ENCODE measurements around the gene CTSL. TPM values are rescaled to one million over a fixed set of nuclear protein-coding genes. Genes with fewer than 3 reads are reported as not detected.

CTSL gene
- total RNA-seq, 1 donor from 2014 or later = 362 TPM

- no peak for DNase-seq (ENCODE audit: low read depth in 2 of 2)
These were observed 26.1 kb upstream of the CTSL start for GRCh38 chr9:87699835-87700234.

DNA sequence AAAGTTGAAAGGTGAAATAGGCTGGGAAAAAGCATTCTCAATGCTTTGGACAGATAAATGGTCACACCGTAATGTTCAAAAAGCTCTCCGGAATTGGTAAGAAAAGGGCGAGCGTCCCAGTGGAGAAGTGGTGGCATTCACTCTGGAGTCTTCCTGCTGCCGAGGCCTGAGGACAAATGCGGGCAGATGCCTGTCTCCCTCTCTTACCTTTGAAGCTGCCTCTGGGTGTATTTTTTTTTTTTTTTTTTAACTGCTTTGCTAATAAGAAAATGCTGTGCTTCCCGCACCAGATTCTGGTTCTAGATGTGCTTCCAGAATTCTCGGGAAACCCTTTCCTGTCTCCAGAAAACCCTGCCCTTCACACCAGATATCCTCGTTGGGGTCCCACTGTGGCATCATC lies 24.4 kb upstream of the CTSL start:
- DNase-seq (ENCODE audit: low read depth in 2 of 2) = no peak

DNA sequence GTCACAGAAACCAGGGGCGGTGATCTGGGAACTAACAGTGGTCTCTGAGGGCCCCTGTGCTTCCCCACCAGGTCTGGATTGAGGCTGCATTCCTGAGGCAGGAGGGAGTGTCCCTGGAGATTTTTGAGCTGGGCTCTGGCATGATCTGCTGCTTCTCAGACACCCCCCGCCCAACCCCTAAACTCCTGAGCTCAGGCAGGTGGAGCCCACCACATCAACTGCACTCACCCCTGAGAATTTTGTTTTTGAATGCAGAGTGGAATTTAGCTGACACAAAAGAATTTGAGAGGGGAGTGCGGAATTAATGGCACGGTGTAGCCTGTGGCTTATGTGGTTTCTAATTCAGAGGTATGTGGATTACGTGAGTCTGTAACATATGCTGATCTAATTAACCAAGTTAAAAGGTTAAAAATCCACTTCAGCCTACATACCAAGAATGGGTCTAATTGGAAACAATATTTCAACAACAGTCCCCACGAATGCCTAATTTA lies 23.9 kb upstream of the CTSL start:
- DNase-seq (ENCODE audit: low read depth in 2 of 2) = no peak

DNA sequence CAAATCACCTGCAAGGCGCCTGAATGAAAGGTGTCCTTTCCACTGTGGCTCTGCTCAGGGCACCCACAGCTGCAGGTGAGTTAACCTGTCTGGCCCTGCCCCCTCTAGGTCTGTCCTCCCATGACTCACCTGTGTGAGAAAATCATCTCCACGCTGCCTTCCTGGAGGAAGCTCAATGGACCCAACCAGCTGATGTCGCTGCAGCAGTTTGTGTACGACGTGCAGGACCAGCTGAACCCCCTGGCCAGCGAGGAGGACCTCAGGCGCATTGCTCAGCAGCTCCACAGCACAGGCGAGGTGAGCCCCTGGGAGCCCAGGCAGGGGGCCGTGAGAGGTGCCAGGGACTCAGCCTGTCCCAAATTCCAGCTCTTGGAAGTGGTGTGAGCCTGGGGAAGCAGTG lies 23.0 kb upstream of the CTSL start:
- no peak for DNase-seq (ENCODE audit: low read depth in 2 of 2)

GRCh38 chr9:87703636-87704276 lies 22.2 kb upstream of the CTSL start:
- no peak for DNase-seq (ENCODE audit: low read depth in 2 of 2)

- DNase-seq (ENCODE audit: low read depth in 2 of 2) = no peak
These were observed 21.6 kb upstream of the CTSL start for GRCh38 chr9:87704342-87704741.

- DNase-seq (ENCODE audit: low read depth in 2 of 2) = no peak
These were observed 19.7 kb upstream of the CTSL start for GRCh38 chr9:87706066-87706739.

GRCh38 chr9:87707805-87708506 lies 18.0 kb upstream of the CTSL start:
- peak in 1 of 2 donors; percentile 81 for DNase-seq (ENCODE audit: low read depth in 2 of 2)

GRCh38 chr9:87708546-87708945 lies 17.4 kb upstream of the CTSL start:
- no peak for DNase-seq (ENCODE audit: low read depth in 2 of 2)

DNA sequence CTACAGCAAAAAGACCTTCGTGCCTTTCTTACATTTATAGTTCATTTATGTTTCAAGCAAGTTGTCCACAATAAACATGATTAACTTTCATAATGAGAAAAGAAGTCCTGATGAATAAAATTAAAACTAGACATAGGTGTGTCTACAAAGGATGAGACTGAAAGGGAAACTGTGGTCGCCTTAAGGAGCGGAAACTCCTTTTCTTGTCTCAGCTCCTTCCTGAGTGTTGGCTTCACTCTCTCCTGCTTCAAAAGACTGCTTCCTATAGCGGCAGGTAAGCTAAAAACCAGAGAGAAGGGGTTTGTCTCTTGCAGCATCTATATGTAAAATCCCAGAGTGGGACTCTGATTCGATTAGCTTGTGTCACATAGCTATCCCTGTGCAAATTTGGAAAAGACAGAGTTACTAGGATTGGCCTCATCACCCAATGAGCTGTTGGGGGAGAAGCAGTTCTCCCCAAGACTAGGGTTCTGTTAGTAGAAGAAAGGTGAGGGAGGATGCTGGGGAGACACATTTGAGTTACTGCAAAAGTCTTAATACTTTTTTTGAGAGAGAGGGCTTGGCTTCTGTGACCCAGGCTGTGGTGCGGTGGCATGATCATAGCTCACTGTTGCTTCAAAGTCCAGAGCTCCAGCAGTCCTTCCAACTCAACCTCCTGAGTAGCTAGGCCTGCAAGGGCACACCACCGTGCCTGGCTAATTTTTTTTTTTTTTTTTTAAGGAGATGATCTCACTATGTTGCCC lies 16.8 kb upstream of the CTSL start:
- DNase-seq (ENCODE audit: low read depth in 2 of 2) = no peak

GRCh38 chr9:87710443-87710842 lies 15.5 kb upstream of the CTSL start:
- no peak for DNase-seq (ENCODE audit: low read depth in 2 of 2)

- DNase-seq (ENCODE audit: low read depth in 2 of 2) = peak; percentile 33 to 56
These were observed 13.8 kb upstream of the CTSL start for GRCh38 chr9:87711857-87712800.

GRCh38 chr9:87712801-87713277 lies 13.1 kb upstream of the CTSL start:
- DNase-seq (ENCODE audit: low read depth in 2 of 2) = no peak

DNA sequence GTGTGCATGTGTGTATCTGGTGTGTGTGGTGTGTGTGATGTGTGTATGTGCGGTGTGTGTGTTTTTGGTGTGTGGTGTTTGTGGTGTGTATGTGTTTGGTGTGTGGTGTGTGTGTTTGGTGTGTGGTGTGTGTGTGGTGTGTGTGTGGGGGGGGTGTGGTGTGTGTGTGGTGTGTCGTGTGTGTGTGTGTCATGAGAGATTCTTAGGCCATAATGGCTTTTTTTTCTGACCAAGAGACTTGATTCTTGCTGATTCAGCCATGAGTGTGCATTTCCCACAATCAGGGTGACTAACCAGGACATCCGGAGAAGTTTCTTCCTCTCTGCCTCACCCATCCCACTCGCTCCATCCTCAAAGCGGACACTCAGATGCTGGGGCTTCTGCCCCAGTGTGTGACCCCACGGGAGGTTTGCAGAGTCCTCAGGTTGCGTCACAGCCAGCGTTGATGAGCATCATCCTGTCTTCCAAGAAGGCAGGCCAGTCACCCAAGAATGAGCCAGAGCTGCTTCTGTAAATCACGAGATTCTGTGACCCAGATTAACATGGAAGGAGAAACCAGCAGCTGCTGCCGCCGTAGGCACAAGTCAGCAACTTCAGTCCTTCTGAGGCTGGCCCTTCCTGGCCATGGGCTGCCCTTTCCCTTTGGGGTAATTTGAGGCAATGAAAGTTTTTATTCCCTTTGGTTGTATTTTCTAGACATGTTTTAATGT lies 12.5 kb upstream of the CTSL start:
- peak; percentile 87 to 93 for DNase-seq (ENCODE audit: low read depth in 2 of 2)

DNA sequence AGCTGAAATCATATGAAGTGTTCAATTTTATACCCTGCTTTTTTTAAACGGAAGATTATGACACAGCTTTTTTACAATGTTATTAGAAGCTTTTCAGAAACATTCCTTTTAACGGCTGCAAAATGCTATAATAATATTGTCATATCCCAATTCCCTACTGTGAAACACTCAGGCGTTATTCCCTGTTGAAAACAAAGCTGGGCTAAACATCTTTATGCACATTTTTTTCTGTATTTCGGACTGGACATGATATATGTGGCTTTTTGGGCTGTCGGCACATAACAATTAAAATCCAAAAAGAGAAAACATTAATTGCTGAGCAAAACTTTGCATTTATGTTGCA lies 12.0 kb upstream of the CTSL start:
- peak in 1 of 2 donors; percentile 68 for DNase-seq (ENCODE audit: low read depth in 2 of 2)

GRCh38 chr9:87714819-87715218 lies 11.1 kb upstream of the CTSL start:
- DNase-seq (ENCODE audit: low read depth in 2 of 2) = peak; percentile 49 to 96

- DNase-seq (ENCODE audit: low read depth in 2 of 2) = peak in 1 of 2 donors; percentile 94
These were observed 9.8 kb upstream of the CTSL start for GRCh38 chr9:87716141-87716540.

- no peak for DNase-seq (ENCODE audit: low read depth in 2 of 2)
These were observed 8.5 kb upstream of the CTSL start for GRCh38 chr9:87717456-87717855.

- no peak for DNase-seq (ENCODE audit: low read depth in 2 of 2)
These were observed 7.7 kb upstream of the CTSL start for GRCh38 chr9:87718231-87718630.

Data from lung microvascular endothelial cell (primary cell).